Measurements from ENCODE around the gene REX1BD. TPM values are rescaled to one million over a fixed set of nuclear protein-coding genes. Genes with fewer than 3 reads are reported as not detected.

The REX1BD gene
- total RNA-seq, 4 donors from 2014 or later, result 57.4 to 137 (median 101) TPM

GRCh38 chr19:18593367-18594095, 4.9 kb downstream of the REX1BD start:
- WGBS, 2 donors, result 15 to 30% methylated on average over 13 to 17 of the region's 25 CpGs
- no peaks in the 10 kb centered on the region for H3K36me3 ChIP-seq

DNA sequence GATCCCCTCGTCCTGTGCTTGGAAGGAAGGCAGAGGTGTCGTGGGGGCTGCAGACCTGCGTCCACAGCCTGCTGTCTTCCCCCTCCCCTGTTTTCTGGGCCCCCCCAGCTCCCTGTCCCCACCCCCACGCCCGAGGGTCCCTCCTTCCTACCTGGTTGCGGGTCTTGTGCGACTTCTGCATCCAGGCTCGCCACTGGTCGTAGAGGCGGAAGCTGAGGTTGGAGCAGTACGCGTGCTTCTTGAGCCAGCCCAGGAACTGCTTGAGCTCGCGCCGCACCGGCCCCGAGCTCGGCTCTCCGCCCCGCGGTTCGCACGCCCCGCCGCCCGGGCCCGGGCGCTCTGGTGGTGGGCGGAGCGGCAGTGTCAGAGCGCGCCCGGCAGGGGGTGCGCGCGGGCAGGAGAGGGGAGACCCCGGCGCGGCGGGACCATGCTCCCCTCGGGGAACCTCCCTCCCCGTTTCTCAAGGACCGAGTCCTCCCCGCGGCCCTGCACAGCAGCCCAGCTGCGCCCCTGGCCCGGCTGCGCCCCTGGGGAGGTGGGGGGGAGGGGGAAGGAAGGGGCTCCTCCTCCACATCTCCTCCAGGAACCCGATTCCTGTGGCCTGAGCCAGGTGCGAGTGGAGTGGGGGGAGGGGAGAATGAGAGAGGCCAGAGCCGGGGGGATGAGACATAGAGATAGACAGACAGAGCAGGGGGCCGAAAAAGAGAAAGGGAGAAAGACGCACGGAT, 5.7 kb downstream of the REX1BD start:
- Histone ChIP-seq H3K36me3 (no peaks in the 10 kb centered on the region), H3K4me1 (peaks cover 16 to 26% of the 10 kb centered on the region in 2 donors), H3K4me3 (replicated peaks in 1 of 3) (peak overlapping the region in 1 of 3 donors; percentile 25), H3K27me3 (no peaks in the 10 kb centered on the region), H3K9me3 (no peaks in the 10 kb centered on the region), H3K27ac (no peak overlapping the region)
- TF ChIP-seq, protein P1, sequence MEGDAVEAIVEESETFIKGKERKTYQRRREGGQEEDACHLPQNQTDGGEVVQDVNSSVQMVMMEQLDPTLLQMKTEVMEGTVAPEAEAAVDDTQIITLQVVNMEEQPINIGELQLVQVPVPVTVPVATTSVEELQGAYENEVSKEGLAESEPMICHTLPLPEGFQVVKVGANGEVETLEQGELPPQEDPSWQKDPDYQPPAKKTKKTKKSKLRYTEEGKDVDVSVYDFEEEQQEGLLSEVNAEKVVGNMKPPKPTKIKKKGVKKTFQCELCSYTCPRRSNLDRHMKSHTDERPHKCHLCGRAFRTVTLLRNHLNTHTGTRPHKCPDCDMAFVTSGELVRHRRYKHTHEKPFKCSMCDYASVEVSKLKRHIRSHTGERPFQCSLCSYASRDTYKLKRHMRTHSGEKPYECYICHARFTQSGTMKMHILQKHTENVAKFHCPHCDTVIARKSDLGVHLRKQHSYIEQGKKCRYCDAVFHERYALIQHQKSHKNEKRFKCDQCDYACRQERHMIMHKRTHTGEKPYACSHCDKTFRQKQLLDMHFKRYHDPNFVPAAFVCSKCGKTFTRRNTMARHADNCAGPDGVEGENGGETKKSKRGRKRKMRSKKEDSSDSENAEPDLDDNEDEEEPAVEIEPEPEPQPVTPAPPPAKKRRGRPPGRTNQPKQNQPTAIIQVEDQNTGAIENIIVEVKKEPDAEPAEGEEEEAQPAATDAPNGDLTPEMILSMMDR (IDR thresholded peaks at IDR 0.05), result peak; percentile 46 to 97 (median 92)
- TF ChIP-seq POLR2A (IDR thresholded peaks at IDR 0.05), result no peak
- DNase-seq, result peak; percentile 77 to 79
- intact Hi-C loops (cut with DNase I), result loop anchor here (5.0 kb wide), 1 partner anchor 253 kb away; no protein-coding TSS in a partner anchor
- WGBS, 2 donors, result 1 to 2% methylated on average over 13 to 35 of the region's 54 CpGs

More at GRCh38 chr19:18593367-18594095, 4.9 kb downstream of the REX1BD start:
- TF ChIP-seq POLR2A (IDR thresholded peaks at IDR 0.05), result no peak
- TF ChIP-seq, protein P1 (IDR thresholded peaks at IDR 0.05), result no peak
- Histone ChIP-seq H3K27me3 (no peaks in the 10 kb centered on the region), H3K4me1 (peaks cover 18 to 26% of the 10 kb centered on the region in 2 donors), H3K27ac (no peak overlapping the region), H3K9me3 (no peaks in the 10 kb centered on the region), H3K4me3 (replicated peaks in 1 of 3) (peak overlapping the region in 1 of 3 donors; percentile 25)
- intact Hi-C loops (cut with DNase I), result loop anchor here (5.0 kb wide), 1 partner anchor 254 kb away; no protein-coding TSS in a partner anchor
- peak; percentile 33 to 44 for DNase-seq

DNA sequence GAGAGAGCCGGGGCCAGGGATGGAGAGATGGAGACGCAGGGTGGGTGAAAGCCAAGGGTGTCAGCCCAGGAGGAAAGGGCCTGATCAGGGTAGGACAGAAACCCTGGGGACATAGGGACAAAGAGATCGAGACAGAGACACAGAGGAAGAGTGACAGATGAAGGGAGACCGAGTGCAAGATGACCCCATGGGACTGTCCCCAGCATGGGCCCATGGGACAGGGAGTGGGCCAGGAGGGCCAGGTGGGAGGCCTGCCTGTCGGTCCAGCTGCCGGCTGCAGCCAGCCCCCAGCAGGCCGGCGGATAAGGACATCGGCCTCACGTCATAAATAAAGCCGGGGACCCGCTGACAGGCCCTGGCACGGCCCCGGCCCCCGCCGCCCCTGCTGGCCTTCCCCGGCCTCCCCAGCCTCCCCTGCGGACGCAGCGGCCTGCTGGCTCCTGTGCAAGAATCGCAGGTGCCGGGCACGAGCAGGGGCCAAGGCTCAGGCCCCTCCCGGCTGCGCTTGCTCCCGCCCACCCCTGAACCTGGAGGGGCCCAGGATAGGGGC, 6.3 kb downstream of the REX1BD start:
- H3K27me3 ChIP-seq, result no peaks in the 10 kb centered on the region
- H3K36me3 ChIP-seq, result no peaks in the 10 kb centered on the region
- DNase-seq, result no peak
- 13 to 17% methylated on average over 8 to 12 of the region's 26 CpGs for WGBS, 2 donors
- peaks cover 10 to 21% of the 10 kb centered on the region in 2 donors for H3K4me1 ChIP-seq
- intact Hi-C loops (cut with DNase I), result loop anchor here (5.0 kb wide), 2 partner anchors 82 to 252 kb away; no protein-coding TSS in a partner anchor
- H3K9me3 ChIP-seq, result no peaks in the 10 kb centered on the region
- TF ChIP-seq POLR2A (IDR thresholded peaks at IDR 0.05), result no peak
- TF ChIP-seq, protein P1 (IDR thresholded peaks at IDR 0.05), result no peak
- H3K4me3 ChIP-seq (replicated peaks in 1 of 3), result peak overlapping the region in 1 of 3 donors; percentile 25
- H3K27ac ChIP-seq, result no peak overlapping the region

- intact Hi-C loops (cut with DNase I), result loop anchor here (5.0 kb wide), 1 partner anchor 82 kb away; no protein-coding TSS in a partner anchor
- WGBS, 2 donors, result 71 to 75% methylated on average over 5 to 6 of the region's 6 CpGs
Observed at GRCh38 chr19:18595475-18595874, 6.9 kb downstream of the REX1BD start.

More at GRCh38 chr19:18595475-18595874, 6.9 kb downstream of the REX1BD start:
- Histone ChIP-seq H3K4me1 (peaks cover 10 to 20% of the 10 kb centered on the region in 2 donors), H3K9me3 (no peaks in the 10 kb centered on the region), H3K36me3 (no peaks in the 10 kb centered on the region), H3K27me3 (no peaks in the 10 kb centered on the region), H3K27ac (no peak overlapping the region), H3K4me3 (replicated peaks in 1 of 3) (no peak overlapping the region)
- no peak for TF ChIP-seq POLR2A (IDR thresholded peaks at IDR 0.05)
- TF ChIP-seq, protein P1 (IDR thresholded peaks at IDR 0.05), result no peak
- DNase-seq, result no peak
